A673 (cell line): Measurements from ENCODE around the gene TTLL3.

Experiments
- EZH2 ChIP-seq: fragments of 200-600 bp; sonication (generic); IDR thresholded peaks from 2 replicates; pipeline ENCODE4 v1.6.1; 2017; ENCODE audit warnings: borderline replicate concordance, low read depth, mild to moderate bottlenecking, mixed read lengths, antibody characterized with exemption, low read length; ENCODE audit not compliant: poor library complexity, severe bottlenecking
- TF ChIP-seq, protein P1 (sequence below): fragments of 300-800, 200-600 bp; sonication (generic); conservative IDR thresholded peaks from 2 replicates; pipeline ENCODE4 v1.5.1; 2017; ENCODE audit warnings: low read depth, mild to moderate bottlenecking, antibody characterized with exemption, low read length, moderate library complexity, mixed read lengths

DNA sequence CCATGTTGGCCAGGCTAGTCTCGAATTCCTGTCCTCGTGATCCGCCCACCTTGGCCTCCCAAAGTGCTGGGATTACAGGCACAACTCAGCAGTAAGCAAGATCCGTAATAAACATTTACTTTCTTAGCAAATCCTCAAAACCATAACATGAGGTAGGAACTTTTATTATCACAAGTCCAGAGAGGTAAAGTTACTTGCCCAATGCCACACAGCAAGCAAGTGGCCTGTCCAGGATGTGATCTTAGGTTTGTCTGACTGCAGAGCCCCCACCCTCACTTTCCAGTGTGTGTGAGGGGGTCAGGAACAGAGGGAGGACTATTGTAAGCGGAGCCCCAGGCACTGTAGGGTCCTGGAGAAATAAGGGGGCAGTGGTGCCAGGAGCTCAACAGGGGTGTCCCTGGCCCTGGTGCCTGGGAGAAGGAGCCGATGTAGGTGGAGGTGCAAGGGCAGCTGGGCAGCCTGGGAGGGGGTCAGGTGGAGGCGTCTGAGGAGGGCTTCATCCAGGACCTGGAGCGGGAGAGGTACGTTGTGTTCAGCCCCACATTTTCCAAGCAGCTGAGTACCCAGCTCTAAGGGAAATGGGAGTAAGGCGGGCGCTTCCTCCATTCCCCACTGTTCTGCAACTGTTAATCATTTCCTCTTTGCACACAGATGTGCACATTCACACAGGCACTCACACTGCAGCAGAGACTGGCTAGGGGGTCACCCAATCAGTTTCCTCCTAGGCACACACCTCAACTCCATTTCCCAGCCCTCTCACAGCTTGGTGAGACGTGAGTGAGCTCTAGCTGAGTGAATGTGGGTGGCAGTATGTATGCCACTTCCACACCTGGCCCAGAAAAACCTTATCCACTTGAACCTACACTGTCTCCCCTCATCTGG lies 27.9 kb downstream of the TTLL3 start:
- TF ChIP-seq, protein P1, sequence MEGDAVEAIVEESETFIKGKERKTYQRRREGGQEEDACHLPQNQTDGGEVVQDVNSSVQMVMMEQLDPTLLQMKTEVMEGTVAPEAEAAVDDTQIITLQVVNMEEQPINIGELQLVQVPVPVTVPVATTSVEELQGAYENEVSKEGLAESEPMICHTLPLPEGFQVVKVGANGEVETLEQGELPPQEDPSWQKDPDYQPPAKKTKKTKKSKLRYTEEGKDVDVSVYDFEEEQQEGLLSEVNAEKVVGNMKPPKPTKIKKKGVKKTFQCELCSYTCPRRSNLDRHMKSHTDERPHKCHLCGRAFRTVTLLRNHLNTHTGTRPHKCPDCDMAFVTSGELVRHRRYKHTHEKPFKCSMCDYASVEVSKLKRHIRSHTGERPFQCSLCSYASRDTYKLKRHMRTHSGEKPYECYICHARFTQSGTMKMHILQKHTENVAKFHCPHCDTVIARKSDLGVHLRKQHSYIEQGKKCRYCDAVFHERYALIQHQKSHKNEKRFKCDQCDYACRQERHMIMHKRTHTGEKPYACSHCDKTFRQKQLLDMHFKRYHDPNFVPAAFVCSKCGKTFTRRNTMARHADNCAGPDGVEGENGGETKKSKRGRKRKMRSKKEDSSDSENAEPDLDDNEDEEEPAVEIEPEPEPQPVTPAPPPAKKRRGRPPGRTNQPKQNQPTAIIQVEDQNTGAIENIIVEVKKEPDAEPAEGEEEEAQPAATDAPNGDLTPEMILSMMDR = no peak
- no peak for TF ChIP-seq EZH2
